GM21717 (cell line): ENCODE measurements around the gene AKT3.

Source experiments
- ATAC-seq: cut with Tn5 transposase; IDR thresholded peaks from one replicate; pipeline ENCODE4 v1.9.1; 2021; ENCODE audit warnings: mild to moderate bottlenecking, moderate library complexity; ENCODE audit not compliant: unreplicated experiment

Gene AKT3

DNA sequence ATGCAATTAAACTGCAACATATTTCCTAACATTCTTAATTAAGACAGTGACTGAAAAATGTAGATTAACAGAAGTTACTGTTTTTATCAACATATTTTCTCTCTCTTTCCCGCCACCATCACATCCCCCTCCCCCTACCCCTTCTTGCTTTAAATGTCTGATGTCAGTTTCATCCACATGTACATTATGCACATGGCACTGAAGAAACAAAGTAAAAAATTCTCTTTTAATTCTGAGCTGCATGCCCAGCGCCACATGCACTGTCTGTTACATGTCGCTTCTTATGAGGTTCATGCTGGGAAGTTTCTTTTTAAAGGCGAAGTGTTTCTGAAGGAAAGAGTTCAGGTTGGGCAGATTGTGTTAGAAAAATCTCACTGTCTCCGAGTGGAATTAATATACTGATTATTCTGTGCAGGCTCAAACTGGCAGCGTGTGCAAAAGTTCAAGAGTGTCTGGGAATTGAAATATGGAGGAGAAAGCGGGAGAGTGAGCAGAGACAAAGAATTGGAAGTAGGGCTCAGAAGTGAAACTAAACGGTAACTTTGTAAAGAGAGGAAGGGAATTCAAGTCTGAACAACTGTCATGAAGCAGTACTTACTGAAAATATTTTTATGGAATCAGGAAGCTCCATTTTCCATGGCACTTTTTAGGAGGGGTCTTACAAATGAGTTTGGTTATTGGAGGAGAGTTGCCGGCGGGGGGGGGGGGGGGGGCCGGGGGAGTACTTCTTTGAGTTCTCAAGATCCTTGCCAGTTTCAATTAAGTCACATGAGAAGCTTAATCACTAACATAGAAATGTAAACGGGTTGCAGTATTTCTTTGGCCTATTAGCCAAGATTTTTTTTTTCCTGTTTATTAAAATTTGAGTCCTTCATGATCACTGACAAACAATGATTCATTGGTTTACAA is 376.6 kb downstream of the AKT3 start:
- ATAC-seq, result no peak

DNA sequence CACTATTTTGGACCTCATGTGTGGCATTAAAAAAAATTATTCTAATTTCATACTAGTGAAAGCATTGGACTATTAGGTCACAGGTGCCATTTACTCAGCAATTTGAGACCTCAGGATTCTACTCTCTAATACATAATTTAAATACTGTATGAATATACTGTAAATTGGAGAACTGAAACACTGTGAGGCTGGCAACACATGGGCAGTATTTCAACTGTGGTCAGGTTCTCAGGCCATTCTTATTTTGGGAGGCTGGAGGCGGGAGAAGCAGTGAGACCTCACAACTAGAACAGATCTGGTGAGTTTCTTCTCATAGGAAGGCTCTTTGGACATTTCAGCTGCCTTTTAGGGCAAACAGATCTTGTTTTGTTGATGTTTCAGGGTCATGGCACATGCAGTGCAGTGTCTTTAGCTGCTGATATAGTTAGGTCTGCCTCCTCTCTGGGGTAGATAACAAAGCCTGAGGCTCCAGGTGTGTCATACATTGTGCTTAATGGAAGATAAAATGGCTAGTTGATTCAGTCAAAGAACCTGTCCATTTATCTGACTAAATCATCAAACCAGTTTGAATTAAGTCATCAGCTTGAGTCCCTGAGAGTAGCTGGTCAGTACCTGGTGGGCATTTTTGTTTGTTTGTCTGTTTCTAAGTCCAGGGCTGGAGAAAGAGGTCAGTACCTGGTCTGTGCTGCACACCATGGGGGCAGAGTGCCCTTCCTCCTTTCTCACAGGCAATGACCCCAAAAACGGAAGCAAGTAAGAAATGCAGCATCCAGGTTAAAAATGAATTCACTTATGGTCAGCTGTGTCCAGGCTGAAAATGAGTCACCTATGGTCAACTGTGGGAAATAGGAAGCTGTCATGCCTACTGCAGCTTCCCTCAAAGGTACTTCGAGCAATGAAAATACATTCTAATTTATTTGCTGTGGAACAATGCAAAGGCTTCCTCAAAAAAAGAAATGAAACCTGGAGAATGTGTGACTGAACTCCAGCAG is 378.0 kb downstream of the AKT3 start:
- peak; percentile 88 for ATAC-seq

DNA sequence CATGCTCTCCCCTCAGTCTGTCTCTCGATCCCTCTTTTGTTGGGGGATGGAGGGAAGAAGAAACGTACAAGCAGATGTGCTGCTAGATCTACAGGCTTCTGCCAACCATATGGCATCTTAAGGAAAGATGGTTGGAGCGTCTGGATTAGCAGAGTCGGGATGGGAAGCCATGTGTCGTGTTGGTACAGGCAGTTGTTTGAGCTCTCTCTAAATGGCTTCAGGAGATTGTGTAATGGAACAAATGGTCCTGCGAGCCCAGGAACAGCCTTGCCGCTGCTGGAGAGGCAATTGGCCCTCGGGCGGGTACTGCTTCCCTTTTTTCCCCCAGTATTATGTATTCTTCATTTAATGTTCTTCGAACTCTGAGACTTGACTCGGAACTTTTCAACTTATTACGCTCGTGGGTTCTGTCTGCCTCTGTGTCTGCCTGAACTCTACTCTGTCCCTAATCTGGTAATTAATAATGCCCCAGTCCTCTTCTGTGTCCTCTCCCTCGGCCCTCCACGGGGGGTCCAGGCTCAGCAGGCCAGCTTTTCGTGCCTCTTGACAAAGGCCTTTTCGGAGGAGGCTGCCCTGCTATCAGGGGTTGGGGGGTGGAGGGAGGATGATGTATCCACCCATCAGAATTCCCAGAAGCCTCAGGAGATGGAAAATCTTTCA is 378.9 kb downstream of the AKT3 start:
- no peak for ATAC-seq

DNA sequence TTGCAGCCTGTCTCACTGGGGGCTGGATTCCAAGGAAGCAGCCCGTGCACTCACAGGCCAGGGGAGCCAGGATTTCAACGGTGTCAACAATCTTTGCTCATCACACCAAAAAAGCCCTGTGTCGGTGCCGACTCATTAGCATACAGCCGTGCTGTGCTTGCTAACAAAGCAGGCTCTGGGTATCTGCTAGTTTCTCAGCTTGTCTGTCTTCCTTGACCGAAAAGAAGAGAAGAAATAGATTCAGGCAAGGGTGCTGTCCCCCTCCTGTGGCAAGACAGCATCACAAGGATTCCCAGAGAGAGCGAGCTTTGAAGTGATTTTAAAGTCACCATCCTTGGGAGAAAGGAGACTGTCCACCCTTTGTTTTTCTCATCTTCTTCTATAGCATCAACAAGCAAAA is 379.5 kb downstream of the AKT3 start:
- ATAC-seq, result no peak

DNA sequence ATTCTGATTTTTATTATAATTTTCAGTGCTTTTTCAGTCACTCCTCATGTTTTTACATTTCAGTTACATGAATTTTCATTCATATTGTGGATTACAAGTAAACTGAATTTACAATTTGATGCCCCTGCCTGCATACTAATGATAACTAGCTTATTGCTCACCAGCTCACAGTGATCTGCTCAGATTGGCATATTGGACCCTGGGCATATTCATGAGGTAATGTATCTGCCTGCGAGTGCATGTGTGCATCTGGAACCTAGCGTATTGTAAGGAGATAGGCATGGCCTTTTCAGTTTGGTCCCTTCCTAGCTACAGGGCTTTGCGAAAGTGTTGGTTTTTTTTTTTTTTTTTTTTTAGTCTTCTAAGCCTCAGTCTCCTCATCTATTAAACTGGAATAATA is 380.5 kb downstream of the AKT3 start:
- ATAC-seq, result no peak

DNA sequence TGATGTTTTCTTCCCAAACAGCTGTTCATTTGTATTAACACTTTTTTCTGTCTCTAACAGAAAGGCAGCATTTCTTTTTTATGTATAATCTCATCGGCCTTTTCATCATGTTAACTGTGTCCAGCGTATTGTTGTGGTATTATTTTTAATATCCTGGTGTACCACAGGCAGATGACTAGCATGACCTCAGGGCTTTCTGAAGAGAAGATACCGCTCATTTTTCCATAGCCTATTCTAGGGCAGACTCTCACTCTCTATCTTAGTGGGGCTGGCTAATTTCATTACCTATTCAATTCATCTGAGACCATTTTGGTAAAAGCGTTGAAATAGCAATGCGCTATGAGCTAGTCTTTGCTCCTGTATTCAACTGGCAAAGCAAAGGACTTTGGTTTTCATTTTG is 384.3 kb downstream of the AKT3 start:
- no peak for ATAC-seq

DNA sequence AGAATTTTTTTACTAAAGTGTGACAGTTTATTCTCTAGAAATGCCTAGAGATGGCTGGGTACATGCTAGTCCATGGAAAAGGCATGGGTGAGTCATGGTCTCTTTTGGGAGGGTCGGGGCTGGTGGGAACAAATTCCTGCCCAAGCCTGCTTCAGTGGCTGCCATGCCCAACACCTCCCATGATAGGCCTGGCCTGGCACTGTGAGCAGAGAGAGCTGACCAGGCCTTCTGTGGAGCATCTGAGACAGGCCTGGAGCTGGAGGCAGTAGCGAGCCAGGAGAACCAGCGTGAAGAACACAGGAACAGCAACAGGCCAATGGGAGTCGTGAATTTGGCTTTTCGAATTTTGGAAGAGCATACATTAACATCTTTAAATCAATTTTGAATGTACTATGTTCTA is 385.0 kb downstream of the AKT3 start:
- ATAC-seq, result no peak

DNA sequence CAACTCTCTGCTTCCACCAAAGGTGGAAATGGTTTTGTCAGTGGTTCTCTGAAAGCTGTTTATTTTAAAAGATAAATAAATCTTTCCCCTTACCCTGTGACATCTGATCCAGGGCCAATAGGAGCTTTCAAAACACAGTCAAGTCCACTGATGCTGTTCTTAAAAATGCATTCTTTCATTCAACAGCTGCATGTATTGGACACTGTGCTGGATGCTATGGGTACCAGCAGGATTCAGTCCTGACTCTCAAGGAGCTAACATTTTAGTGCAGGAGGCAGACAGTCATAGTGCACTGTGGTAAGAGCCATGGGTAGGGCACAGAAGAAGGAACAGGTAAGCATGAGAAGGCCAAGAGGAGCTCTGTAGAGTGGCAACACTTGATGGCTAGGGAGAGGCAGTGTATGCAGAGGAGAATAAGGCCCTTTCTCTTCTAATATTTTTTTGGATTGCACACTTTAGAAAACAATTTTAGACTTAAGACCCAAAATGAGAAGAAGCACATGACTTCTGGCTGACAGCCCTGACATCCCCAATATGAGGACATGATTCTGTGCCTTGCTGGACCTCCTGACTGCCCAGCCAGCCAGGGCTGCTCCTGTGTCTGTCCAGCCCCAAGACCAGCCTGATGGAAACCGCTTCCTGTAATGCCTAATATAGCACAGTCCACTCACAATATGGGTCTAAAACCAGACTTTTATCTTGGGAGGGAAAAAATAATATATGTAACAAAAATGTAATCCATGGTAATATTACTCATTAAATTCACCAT is 386.9 kb downstream of the AKT3 start:
- no peak for ATAC-seq

DNA sequence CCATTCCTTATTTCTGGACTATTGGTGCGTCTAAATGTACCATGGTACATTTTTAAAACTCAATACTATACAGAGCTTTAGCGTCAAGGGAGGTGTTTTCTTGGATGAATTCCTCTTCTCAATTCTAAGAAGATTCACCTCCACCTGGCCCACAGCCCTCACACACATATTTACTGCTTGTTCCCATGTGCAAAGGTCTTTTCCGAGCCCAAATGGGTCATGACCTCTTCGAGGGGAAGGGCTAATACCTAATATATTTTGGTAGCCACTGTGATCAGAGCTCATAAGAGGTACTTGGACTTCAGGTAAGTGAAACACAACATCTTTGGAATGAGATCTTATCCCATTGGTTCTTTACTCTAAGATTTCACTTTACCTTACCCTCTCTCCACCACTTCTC is 388.3 kb downstream of the AKT3 start:
- no peak for ATAC-seq

DNA sequence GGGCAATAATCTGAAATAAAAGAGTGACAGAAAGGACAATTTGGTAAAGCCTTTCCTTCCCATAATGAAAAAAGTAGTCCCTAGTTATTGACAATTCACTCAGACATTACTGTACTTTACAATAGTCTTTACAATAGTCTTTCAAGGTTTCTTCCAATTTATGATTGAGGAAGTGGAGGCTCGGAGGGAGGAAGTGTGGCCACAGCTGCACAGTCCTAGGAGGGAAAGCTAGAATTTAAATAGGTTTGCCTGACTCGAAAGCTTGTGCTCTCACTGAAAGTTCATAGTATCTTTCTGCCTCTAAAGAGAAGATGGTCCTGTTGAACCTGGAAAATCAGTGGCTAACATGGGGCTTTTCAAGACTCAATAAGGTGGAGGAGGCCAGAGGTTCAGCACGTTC is 391.0 kb downstream of the AKT3 start:
- no peak for ATAC-seq

DNA sequence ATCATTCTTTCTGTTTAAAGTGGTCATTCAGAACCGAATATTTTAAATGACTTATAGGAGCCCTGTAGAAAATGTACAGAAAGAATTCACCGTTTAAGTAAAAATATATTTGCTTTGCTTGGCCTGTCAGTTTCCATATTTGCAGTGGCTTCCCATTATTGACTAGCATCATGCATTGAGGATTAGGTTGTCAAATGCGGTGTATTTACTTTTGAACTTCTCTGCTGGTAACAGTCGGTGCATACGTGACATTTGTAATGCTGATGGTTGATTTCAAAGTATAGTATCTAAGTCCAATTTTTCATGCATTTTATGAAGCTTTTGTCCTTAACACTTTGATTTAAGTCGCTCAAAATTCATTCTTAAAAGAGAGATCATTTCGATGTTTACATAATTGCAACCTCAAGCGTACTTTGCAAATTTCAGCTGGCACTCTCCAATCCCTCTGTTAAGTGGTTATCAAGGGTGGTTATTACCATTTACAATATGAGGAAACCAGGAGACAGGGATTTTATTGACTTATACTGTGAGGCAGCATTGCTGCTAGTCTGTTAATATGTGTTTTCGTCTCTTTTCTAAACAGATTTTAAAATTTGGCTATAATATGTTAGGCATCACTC is 392.6 kb downstream of the AKT3 start:
- no peak for ATAC-seq

DNA sequence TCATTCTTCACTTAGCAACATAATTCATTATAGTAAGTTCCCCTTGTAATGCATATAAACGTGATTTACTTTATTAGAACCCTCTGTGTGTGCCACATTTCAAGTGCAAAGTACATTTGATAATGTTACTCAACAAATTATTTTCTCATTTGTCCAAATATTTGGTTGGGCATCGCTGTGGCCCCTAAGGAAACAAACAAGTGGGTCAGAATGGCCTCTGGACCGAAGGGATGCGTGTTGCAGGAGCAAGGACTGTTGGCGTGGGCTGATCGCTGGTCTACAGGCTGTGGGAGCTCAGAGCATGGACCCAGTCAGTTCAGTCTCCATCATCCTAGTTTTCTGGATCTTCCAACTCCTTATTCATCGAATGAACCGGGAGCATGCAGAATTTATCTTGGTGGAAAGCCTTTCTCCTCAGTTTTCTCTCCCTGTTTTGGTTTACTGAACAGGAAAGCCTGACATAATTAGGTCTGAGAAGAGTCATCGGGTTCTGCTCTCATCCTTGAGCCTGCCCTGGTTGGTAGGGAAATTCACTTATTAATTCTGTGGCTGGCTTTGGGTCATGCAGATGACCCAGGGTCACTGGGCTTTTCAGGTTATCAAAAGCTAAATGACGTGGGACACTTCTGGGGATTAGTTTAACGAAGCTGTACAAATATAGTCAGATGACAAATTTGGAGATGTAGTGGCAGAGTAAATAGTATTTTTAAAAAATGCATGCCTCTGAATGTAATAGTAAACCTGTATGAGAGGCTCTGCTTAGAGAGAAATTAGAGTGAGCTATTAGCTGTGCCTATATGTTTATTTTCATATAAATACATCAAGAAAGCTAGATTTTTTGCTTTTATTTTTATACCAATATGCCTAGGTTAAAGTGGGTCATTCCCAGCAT is 394.0 kb downstream of the AKT3 start:
- ATAC-seq, result no peak

DNA sequence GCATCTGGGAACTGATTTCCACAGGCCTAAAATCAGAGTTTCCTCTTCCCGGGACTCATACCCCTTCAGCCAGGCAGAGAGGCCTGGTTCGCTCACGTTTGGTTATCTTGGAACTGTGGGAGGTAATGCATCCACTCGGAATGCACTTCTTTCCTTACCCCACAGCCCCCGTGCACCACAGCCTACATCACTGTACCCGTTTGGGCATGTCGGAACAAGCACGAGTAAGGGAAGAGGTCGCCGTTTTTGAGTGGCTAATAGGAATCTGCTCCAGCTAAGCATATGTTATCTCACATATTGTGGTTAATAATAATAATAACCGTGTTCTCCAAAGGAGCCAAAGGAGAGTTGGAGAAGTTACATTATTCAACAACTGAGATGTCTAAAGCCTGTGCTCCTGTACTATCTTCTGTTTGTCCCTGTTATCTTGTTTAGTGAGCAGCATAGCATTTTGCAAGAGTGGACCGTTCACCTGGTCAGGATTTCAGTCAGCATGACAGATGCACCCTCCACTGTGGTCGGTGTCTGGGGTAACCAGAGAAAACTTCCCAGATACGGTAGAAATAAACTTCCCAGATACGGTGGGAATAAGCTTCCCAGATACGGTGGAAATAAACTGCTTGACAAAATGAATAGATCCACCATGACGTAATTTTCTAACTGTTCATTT is 395.6 kb downstream of the AKT3 start:
- no peak for ATAC-seq

DNA sequence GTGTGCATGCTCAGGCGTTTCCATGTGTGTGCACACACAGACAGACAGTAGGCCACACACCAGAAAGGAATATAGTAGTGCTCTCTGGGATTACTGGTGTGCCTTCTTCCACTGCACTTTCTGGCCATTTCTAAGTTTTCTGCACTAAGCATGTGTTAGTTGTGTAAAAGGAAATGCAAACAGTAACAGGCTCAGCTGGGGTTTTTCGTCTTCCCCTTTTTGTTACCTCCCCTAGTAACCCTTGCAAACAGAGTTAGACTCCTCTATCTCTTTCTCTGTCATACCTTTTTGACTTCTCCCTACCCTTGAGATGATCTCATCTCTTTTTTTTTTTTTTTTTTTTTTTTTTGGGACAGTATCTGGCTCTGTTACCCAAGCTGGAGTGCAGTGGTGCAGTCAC is 398.0 kb downstream of the AKT3 start:
- ATAC-seq, result no peak

DNA sequence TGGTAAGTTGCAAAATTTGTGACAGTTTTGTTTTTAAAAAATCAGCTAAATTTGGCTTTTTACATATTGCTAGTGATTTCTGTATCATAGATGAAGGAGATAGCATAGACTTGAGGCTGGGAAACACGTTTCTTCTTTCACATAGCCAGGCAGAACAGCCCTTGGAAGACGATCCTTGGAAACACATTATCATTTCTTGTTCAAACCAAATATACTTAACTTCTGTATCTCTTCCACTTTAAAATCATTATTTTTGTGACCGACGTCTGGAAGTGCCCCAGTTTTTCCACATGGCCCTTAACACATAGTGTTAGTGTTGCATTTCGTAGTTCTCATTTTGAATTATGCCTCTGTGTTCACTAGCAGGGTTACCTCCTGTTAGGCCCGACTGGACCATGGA is 400.7 kb downstream of the AKT3 start:
- ATAC-seq, result no peak

DNA sequence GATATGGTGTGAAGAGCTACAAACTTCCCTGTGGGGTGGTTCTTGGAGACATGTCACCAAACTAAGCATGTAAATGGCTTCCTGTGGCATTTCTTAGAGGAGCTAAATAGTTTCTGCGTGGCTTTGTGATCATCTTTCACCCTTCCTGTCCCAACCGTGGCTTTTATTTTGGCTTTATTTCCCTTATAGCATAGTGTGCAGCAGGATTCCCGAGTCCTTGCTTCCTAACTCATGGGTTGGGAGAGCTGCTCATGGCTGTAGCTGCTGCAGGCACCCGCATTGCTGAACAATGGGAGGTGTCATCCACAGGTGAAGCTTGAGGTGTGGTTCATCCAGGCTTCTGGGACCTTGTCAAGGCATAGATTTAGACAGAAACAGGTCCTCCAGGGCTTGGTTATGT is 402.2 kb downstream of the AKT3 start:
- ATAC-seq, result no peak

DNA sequence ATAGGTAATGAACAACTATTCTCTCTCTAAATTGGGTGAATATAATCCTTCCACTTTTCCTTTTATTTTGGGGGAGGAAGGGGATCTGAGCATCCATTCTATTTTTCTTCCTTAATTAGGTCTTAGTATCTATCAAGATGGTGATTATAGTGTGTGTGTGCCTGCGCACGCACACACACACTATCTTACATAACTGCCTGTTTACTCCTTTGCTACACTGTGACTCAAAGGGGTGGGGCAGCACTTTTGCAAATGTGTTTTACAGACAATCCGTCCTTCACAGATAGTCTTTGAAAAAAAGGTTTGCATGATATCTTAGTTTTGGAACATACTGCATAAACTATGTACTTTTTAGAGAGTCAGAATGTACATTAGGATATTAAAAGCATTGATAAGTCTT is 402.7 kb downstream of the AKT3 start:
- ATAC-seq, result no peak

DNA sequence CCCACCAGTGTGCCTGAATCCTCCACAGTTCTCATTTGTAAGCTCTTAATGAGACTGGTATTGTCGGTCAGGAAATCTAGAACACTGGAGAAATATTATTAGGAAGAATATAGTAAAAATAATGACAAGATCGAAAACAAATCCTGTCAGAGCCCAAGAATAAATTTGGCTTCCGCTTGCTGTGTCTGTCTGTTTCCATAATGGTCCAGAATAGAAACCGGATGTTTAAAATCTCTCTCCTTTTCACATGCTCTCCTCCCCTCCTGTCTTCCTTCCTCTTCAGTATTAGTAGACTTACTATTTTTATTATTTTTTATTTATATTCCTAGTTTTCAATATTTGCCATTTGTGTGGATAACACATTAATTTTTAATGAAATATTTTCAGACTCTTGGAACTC is 406.5 kb downstream of the AKT3 start:
- ATAC-seq, result no peak

DNA sequence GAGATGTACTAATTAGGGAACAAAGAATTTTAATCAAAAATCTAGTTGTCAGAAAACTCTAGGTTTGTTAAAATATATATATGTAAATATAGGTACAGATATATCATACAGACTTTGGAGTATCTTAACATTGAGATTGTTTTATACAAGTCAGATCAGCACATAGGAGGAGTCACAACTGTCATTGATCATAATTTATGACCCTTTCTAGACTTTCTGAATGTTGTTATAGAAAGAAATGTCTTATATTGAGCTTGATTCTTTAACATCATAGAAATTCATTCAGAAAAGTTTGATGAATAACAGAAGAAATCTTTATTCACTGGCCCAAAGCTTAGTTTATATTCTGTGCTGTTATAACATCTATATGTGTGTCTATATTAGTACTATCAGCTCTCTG is 408.4 kb downstream of the AKT3 start:
- no peak for ATAC-seq
